Activated naive CD4-positive, alpha-beta T cell treated with anti-CD3 and anti-CD28 coated beads, Interleukin-2, amount 50 U/mL, for 24 hours (primary cell): ENCODE results near the gene RIMS1.

Experiments
- H3K27ac Mint-ChIP-seq: one replicate; pipeline ENCODE4 v1.8.0; 2021; ENCODE audit warnings: mild to moderate bottlenecking, mixed read lengths
- H3K27me3 Mint-ChIP-seq: one replicate; pipeline ENCODE4 v1.8.0; 2021; ENCODE audit warnings: mixed read lengths
- H3K36me3 Mint-ChIP-seq: one replicate; pipeline ENCODE4 v1.8.0; 2021; ENCODE audit warnings: mixed read lengths
- H3K4me1 Mint-ChIP-seq: one replicate; pipeline ENCODE4 v1.8.0; 2021; ENCODE audit warnings: mixed read lengths
- H3K4me3 Mint-ChIP-seq: one replicate; pipeline ENCODE4 v1.8.0; 2021; ENCODE audit warnings: mild to moderate bottlenecking, mixed read lengths
- H3K9me3 Mint-ChIP-seq: one replicate; pipeline ENCODE4 v1.8.0; 2021; ENCODE audit warnings: mixed read lengths

The RIMS1 gene

DNA sequence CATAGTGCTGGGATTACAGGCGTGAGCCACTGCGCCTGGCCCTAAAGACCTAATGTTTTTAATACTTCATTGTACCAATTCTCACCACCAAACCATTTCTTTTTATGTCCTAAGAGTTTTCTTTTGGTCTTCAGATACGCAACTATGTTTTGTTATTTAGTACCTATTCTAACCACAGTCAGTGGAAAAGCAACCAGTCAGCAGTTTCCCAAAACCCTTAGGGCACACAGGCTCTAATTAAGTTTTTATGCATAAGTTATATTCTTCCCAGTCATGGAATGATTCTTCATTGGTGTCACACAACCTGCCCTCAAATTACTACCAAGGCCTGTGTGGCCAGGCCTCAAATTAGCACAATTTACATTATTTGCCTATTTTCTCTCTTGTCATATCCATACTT, 487.8 kb downstream of the RIMS1 start:
- H3K9me3 Mint-ChIP-seq, result no peaks in the 10 kb centered on the region
- H3K27ac Mint-ChIP-seq, result no peak overlapping the region
- H3K36me3 Mint-ChIP-seq, result no peaks in the 10 kb centered on the region
- no peaks in the 10 kb centered on the region for H3K4me1 Mint-ChIP-seq
- H3K4me3 Mint-ChIP-seq, result no peak overlapping the region
- peaks cover 3% of the 10 kb centered on the region for H3K27me3 Mint-ChIP-seq

DNA sequence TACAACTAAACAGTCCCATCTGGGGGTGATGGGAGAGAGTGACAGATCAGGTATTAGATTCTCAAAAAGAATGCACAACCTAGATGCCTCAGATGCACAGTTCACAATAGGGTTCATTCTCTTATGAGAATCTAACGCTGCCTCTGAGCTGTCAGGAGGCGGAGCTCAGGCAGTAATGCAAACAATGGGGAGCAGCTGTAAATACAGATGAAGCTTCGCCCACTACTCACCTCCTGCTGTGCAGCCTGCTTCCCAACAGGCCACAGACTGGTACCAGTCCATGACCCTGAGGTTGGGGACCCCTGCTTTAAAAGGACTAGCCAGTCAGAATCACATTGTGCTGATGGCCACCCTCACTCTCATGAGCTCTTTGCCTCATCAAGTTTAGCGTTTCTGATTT, 488.5 kb downstream of the RIMS1 start:
- Mint-ChIP-seq H3K4me1 (no peaks in the 10 kb centered on the region), H3K4me3 (no peak overlapping the region), H3K27me3 (peaks cover 4% of the 10 kb centered on the region)

DNA sequence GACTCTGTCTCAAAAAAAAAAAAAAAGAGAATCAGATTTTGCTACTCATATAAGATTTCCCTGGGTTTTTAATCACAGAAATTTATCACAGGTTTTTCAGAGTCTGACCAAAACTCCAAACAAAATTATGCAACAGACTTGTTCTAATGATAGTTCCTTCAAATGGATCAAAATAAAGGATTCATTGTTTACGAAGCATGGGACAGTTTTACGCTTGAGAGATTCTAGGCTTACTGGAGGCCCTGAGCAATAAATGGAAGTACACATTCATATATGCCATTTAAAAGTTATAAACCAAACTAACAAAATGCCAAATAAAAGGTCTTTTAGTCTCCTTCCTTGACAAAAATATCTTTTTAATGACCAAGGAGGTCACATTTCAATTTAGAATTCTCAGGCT, 490.4 kb downstream of the RIMS1 start:
- Mint-ChIP-seq H3K27me3 (peaks cover 5% of the 10 kb centered on the region), H3K4me3 (no peak overlapping the region), H3K27ac (no peak overlapping the region), H3K9me3 (no peaks in the 10 kb centered on the region), H3K36me3 (no peaks in the 10 kb centered on the region), H3K4me1 (no peaks in the 10 kb centered on the region)

More for the DNA sequence above, 488.5 kb downstream of the RIMS1 start:
- H3K36me3 Mint-ChIP-seq, result no peaks in the 10 kb centered on the region
- H3K27ac Mint-ChIP-seq, result no peak overlapping the region
- no peaks in the 10 kb centered on the region for H3K9me3 Mint-ChIP-seq

DNA sequence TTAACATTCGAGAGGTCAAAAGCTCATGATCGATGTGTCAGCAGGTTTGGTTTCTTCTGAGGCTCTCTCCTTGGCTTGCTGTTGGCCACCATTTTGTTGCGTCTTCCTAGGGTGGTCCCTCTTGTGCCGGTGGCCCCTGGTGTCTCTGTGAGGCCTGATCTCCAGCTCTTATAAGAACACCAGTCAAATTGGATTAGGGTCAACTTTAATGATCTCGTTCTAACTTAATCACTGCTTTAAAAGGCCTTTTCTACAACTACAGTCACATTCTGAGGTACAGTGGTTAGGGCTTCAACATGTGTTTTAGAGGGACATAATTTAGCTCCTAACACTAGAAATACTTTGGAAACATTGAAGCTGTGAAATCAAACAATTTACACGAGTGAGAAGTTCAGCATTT, 494.7 kb downstream of the RIMS1 start:
- Mint-ChIP-seq H3K36me3 (no peaks in the 10 kb centered on the region), H3K9me3 (no peaks in the 10 kb centered on the region), H3K4me3 (no peak overlapping the region), H3K4me1 (no peaks in the 10 kb centered on the region), H3K27ac (no peak overlapping the region), H3K27me3 (peaks cover 11% of the 10 kb centered on the region)

DNA sequence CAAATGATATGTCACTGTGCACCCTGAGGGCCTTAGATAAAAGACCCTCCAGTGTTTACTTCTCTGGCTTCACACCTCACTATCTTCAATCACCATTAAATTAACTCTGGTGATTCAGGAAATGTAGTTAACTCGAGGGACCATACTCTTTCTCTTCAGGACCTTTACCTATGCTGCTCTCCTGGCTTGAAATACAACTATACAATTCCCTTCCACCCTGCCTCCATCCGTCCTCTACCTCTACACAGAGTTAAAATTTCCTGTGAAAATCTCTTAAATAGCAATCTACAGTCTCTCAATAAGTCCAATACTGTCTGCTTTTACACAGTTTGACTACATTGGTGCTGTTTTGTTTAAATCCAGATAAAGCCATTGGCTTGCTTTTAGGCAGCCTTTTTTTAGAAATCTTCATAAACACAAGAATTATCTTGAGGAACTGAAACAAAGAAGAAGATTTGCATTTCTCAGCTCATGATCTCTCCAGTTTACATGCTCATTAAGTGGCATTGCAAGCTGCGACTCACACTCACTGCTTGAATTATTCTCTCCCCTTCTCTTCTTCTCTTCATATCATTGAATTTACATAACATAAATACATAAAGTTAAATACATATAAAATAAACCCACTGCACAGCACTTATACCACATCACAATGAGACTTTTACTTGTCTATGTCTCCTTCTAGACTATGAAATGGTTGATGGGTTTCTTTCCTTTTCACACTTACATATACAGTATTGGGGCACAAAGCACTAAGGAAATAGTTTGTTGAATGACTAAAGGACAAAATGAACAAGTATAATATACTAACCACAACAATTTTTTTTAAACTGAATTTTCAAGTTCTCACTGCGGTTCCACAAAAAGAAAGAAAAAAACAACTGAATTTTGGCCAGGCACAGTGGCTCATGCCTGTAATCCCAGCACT, 496.5 kb downstream of the RIMS1 start:
- Mint-ChIP-seq H3K4me1 (no peaks in the 10 kb centered on the region), H3K27ac (no peak overlapping the region), H3K36me3 (no peaks in the 10 kb centered on the region), H3K27me3 (peaks cover 13% of the 10 kb centered on the region), H3K4me3 (no peak overlapping the region), H3K9me3 (no peaks in the 10 kb centered on the region)

DNA sequence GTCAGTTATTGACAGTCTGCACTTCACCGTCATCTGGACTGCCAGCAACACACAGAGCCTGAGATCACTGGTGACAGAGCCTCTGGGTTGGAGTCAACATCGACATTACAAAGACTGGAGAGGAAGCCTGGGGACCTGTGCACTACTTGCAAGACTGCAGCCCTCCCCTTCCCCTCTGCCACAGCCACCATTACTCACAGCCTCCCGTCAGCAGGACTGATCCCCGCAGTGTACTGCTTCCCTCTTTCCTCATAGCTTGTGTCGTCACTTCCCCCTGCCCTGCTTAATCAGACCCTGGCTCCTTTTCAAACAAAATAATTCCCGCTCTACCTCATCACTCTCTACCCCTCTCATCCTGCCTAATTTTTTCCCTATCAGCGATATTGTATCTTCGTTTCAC, 500.0 kb downstream of the RIMS1 start:
- H3K4me1 Mint-ChIP-seq, result no peaks in the 10 kb centered on the region
- no peak overlapping the region for H3K27ac Mint-ChIP-seq
- H3K9me3 Mint-ChIP-seq, result no peaks in the 10 kb centered on the region
- no peak overlapping the region for H3K4me3 Mint-ChIP-seq
- no peaks in the 10 kb centered on the region for H3K36me3 Mint-ChIP-seq
- H3K27me3 Mint-ChIP-seq, result peaks cover 9% of the 10 kb centered on the region

DNA sequence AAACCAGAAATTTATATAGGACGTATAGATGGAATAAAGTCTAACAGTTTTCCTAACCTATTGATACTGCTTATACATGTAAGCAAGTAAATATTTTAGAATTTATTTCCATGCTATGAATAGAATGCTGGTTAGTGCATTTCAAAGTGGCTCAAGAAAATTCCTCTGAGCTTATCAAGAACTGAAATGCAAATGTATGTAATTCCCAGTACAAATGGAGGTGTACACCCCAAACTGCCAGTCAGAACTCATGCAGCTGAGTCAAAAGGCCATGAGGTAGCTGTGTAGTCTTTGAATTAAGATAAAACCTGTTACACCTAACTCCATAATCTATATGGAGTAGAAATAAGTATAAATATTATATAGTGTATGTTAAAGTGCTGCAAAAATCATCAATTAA, 503.3 kb downstream of the RIMS1 start:
- no peaks in the 10 kb centered on the region for H3K4me1 Mint-ChIP-seq
- H3K4me3 Mint-ChIP-seq, result no peak overlapping the region
- H3K27ac Mint-ChIP-seq, result no peak overlapping the region
- peaks cover 6% of the 10 kb centered on the region for H3K27me3 Mint-ChIP-seq
- no peaks in the 10 kb centered on the region for H3K9me3 Mint-ChIP-seq
- no peaks in the 10 kb centered on the region for H3K36me3 Mint-ChIP-seq

DNA sequence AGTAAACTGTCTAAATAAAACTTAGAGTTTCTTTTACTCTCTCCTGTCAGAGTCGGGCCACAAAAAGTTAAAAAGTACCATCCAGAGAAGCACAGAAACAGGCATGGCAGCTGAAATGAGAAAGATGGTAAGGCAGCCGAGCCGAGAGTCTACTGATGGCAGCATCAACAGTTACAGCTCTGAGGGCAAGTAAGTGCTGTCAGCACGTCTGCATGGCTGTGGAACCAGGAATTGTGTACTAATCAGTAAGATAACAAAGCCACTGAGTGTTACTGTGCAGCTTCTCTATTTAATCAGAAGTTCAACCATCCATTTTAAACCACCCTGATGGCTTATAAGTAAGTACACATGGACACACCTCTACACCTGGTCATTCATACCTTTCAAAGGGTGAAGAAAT, 504.2 kb downstream of the RIMS1 start:
- no peaks in the 10 kb centered on the region for H3K36me3 Mint-ChIP-seq
- peaks cover 6% of the 10 kb centered on the region for H3K27me3 Mint-ChIP-seq
- no peaks in the 10 kb centered on the region for H3K9me3 Mint-ChIP-seq
- no peak overlapping the region for H3K27ac Mint-ChIP-seq
- no peaks in the 10 kb centered on the region for H3K4me1 Mint-ChIP-seq
- no peak overlapping the region for H3K4me3 Mint-ChIP-seq

DNA sequence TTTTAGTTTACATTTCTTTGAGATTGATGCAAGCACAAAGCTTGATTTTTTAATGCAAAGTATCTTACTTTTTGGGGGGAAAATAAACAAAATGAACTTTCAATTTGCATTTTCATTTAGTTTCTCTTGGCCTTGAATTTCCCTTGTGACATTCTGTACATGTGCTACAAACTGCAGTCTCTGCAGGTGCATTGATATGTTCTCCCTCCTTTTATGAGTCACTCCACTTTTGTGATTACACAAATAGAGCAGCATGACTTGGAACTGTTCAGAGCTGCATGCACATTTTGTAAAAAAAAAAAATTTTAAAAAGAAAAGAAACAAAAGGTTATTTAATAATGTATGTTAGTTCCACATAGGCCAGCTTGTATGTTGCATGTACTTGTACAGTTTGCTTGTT, 515.5 kb downstream of the RIMS1 start:
- H3K27ac Mint-ChIP-seq, result no peak overlapping the region
- peaks cover 4% of the 10 kb centered on the region for H3K27me3 Mint-ChIP-seq
- no peaks in the 10 kb centered on the region for H3K9me3 Mint-ChIP-seq
- H3K4me3 Mint-ChIP-seq, result no peak overlapping the region
- no peaks in the 10 kb centered on the region for H3K4me1 Mint-ChIP-seq
- no peaks in the 10 kb centered on the region for H3K36me3 Mint-ChIP-seq

DNA sequence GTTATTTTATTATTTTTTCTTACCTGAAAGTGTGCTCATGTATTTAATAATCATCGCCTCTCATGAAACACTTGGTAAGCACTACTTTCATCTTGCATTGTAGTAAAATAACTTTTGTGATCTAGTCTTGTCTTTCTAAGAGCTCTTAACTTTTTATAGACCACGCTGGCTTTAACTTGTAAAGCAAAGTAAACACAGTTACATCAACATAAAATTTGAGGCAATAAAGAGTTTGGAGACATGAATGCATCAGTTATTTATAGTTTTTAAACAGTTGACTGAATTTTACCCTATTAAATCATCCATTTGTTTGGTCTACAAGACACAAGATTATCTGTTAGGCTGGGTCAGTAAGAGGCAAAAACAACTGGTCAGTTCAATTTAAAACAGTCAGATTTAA, 517.1 kb downstream of the RIMS1 start:
- Mint-ChIP-seq H3K4me3 (no peak overlapping the region), H3K36me3 (no peaks in the 10 kb centered on the region), H3K4me1 (no peaks in the 10 kb centered on the region), H3K9me3 (no peaks in the 10 kb centered on the region), H3K27me3 (peaks cover 4% of the 10 kb centered on the region), H3K27ac (no peak overlapping the region)

DNA sequence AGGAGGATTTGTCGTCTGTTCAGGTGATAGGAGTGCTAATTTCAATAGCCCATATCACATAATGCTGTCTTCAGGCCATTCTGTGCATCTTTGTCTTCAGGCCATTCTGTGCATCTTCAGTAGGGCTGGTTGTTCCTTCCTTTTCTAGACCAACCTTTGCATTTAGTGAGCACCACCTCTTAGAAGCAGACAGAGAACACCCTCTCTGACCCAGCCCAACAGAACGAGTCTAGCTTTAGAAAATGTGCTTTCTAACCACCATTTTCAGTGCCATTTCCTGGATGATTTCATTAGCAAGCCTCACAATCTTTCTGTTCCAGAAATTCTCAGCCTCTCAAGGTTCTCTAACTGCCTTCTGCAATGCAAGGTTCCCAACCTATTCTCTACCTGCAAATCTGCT, 520.2 kb downstream of the RIMS1 start:
- H3K4me3 Mint-ChIP-seq, result no peak overlapping the region
- no peaks in the 10 kb centered on the region for H3K9me3 Mint-ChIP-seq
- H3K4me1 Mint-ChIP-seq, result no peaks in the 10 kb centered on the region
- H3K27me3 Mint-ChIP-seq, result peaks cover 4% of the 10 kb centered on the region
- H3K36me3 Mint-ChIP-seq, result no peaks in the 10 kb centered on the region
- no peak overlapping the region for H3K27ac Mint-ChIP-seq

DNA sequence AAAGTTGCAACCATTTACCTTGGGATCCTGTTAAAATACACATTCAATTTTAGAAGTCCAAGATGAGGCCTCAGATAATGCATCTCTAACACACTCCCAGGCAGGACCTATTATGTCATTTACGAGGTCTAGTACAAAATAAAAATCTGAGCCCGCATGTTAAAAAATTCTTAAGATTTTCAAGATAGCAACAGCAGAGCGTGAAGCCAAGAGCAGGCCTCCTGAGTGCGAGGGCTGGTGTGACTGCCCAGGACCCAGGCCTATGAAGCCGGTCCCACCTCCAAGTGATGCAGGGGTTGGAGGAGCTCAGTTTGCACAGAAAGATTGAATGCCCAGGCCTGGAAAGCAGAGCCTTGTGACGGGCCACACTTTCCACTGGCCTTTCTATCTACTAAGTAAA, 524.4 kb downstream of the RIMS1 start:
- Mint-ChIP-seq H3K27me3 (peaks cover 2% of the 10 kb centered on the region), H3K27ac (no peak overlapping the region), H3K4me1 (no peaks in the 10 kb centered on the region), H3K9me3 (no peaks in the 10 kb centered on the region), H3K36me3 (no peaks in the 10 kb centered on the region), H3K4me3 (no peak overlapping the region)

DNA sequence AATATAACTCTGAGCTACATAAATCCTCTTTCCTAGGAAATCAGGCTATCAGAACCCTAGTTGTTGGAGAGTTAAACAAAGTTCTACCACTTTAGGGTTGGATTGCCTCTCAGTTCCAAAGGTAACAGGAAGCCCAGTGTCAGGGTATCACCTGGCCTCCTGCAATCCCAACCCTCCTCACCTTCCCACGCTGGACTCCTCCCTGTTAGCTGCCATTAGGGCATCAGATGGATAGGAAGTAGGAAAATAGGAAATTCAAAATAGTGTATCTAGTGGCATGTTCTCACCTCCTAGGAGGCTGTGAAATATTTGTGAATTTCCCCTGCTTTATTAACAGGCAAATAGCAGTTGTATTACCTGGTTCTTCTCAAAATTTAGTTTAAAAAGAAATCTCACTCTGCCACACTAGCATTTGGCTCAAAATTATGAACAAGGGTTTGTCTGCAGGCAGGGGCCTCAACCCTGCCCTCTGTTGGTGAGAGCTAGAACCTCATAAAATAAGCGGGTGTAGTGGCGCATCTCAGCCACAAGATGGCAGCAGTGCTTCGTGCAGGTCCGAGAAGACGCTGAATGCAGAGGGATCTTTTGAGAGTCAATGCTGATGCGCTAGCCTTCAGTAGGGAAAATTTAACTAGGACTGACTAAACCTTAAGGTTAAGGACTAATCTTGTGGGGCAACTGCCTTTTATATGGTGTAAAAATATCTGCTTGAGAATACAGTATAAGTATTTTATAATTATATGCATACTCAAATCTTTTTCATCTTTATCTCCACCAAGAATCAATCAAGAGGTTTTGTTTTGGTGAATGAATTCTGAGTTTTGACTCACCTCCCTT, 525.7 kb downstream of the RIMS1 start:
- Mint-ChIP-seq H3K4me1 (no peaks in the 10 kb centered on the region), H3K36me3 (no peaks in the 10 kb centered on the region), H3K4me3 (no peak overlapping the region), H3K27ac (no peak overlapping the region), H3K9me3 (no peaks in the 10 kb centered on the region), H3K27me3 (no peaks in the 10 kb centered on the region)

DNA sequence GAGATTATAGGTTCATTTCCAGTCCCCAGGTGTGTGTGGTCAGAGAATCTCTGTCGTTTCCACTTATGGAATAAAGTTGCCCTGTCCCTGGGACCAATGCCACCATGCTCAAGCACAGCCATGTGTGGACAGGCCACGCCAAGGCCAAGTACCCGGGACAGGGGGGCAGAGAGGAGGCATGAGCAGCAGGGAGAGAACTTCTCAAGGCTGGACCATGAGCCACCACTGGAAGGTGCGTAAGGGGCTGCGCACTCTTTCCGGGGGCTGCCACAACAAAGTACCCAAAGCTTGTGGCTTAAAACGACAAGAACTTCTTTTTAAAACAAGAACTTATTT, 526.3 kb downstream of the RIMS1 start:
- no peaks in the 10 kb centered on the region for H3K4me1 Mint-ChIP-seq
- H3K9me3 Mint-ChIP-seq, result no peaks in the 10 kb centered on the region
- H3K4me3 Mint-ChIP-seq, result no peak overlapping the region

DNA sequence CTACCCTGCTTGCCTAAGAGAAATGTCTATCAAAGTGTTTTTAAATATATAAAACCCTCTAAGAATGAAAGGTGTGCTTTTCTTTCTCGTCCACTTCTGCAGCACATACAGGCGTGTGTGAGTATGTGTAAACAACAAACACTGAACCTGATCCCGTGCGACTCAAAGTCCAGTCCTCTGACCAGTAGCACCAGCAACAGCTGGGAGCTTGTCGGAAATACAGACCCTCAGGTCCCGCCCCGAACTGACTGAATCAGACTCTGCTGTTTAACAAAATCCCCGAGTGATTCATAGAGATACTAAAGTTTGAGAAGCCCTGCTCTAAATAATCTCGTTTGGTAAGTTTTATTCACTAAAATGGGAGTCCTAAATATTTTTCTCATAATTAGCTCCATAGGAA, 527.5 kb downstream of the RIMS1 start:
- no peaks in the 10 kb centered on the region for H3K36me3 Mint-ChIP-seq
- H3K27me3 Mint-ChIP-seq, result no peaks in the 10 kb centered on the region
- H3K4me1 Mint-ChIP-seq, result no peaks in the 10 kb centered on the region

More for the DNA sequence above, 526.3 kb downstream of the RIMS1 start:
- Mint-ChIP-seq H3K36me3 (no peaks in the 10 kb centered on the region), H3K27me3 (no peaks in the 10 kb centered on the region), H3K27ac (no peak overlapping the region)

DNA sequence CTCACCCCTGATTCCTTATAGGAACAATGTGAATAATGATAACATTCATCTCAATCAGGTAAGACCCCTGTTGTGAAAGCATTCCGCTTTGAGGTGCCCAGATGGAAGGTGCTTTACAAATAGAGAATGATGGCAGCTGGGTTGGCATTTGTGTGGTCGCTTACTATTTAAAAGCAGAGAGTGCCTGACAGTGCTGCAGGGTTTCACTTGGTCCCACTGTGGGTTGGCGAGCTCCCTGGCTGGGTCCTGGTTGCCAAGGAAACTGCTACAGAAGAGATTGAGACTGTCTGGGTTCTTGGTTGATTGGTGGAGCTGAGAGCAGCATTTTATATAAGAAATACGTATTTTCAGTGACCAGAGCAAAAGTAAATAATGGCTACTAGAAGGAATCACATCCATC, 528.3 kb downstream of the RIMS1 start:
- no peaks in the 10 kb centered on the region for H3K36me3 Mint-ChIP-seq
- H3K9me3 Mint-ChIP-seq, result no peaks in the 10 kb centered on the region
- H3K27me3 Mint-ChIP-seq, result no peaks in the 10 kb centered on the region
- no peak overlapping the region for H3K4me3 Mint-ChIP-seq
- no peaks in the 10 kb centered on the region for H3K4me1 Mint-ChIP-seq
- no peak overlapping the region for H3K27ac Mint-ChIP-seq

More for the DNA sequence above, 527.5 kb downstream of the RIMS1 start:
- no peaks in the 10 kb centered on the region for H3K9me3 Mint-ChIP-seq
- H3K27ac Mint-ChIP-seq, result no peak overlapping the region
- no peak overlapping the region for H3K4me3 Mint-ChIP-seq
